Measurements from ENCODE around the gene SALL4.
A peak's percentile ranks its signal among the peaks of the same experiment; 100 is the strongest.

SALL4 gene

DNA sequence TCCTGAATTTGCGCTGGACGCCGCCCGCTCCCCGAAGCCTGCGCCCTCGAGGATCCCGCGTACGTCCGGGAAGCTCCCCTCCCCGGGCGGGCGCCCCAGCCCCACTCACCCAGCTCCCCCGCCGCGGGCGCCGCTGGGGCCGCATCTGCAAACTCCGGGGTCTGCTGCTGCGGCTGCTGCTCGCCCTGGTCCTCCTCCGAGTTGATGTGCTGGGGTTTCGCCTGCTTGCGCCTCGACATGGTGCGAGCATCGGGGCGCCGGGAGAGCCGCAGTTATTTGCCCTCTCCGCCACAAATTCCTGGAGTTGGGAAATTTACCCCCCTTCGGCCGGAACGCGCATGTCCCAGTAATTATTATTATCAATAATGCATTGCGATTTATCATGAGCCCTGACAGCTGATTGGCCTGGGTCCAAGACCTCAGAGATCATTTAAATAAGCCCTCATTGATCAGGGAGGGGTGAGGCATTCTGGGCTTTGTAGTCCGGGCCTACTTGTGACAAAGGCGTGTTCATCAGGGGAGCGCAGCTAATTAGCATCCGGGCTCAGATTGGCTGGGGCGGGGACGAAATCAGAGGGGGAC lies at the start of gene SALL4:
Gene SALL4, minus strand, starts transcription at position 352 of the 582 bp plus-strand sequence. Its CDS starts 113 bp downstream, at position 239.
- no peaks in the 10 kb centered on the region for H3K36me3 ChIP-seq (ENCODE audit: insufficient read depth, low read length)
- no peak for DNase-seq (ENCODE audit: low read depth, low spot score)
- H3K4me3 ChIP-seq = peak within 1 kb of the TSS; percentile 75
- TF ChIP-seq FOXP2 (optimal IDR thresholded peaks at IDR 0.05; ENCODE audit: control extremely low read depth, extremely low read length, insufficient read depth) = no peak
- TF ChIP-seq POLR2AphosphoS5 (IDR thresholded peaks at IDR 0.05; ENCODE audit: borderline replicate concordance, low read depth, low read length) = no peak
- TF ChIP-seq EZH2 (IDR thresholded peaks at IDR 0.05) = no peak
- no peaks in the 10 kb centered on the region for H3K9me3 ChIP-seq (ENCODE audit: low read depth, low read length)
- no peak within 1 kb of the TSS for H3K27ac ChIP-seq
- H3K9ac ChIP-seq (ENCODE audit: insufficient read length) = peak within 1 kb of the TSS; percentile 72

- Histone ChIP-seq H3K4me3 (no peak overlapping the region), H3K9ac (ENCODE audit: insufficient read length) (no peak overlapping the region), H3K36me3 (ENCODE audit: insufficient read depth, low read length) (no peaks in the 10 kb centered on the region), H3K27ac (no peak overlapping the region), H3K9me3 (ENCODE audit: low read depth, low read length) (no peaks in the 10 kb centered on the region)
- TF ChIP-seq EZH2 (IDR thresholded peaks at IDR 0.05) (no peak), FOXP2 (optimal IDR thresholded peaks at IDR 0.05; ENCODE audit: control extremely low read depth, extremely low read length, insufficient read depth) (no peak), POLR2AphosphoS5 (IDR thresholded peaks at IDR 0.05; ENCODE audit: borderline replicate concordance, low read depth, low read length) (no peak)
- no peak for DNase-seq (ENCODE audit: low read depth, low spot score)
Measured at GRCh38 chr20:51848346-51848745, 46.0 kb upstream of the SALL4 start.

- Histone ChIP-seq H3K36me3 (ENCODE audit: insufficient read depth, low read length) (no peaks in the 10 kb centered on the region), H3K27ac (no peak overlapping the region), H3K4me3 (no peak overlapping the region), H3K9ac (ENCODE audit: insufficient read length) (no peak overlapping the region), H3K9me3 (ENCODE audit: low read depth, low read length) (no peaks in the 10 kb centered on the region)
- no peak for DNase-seq (ENCODE audit: low read depth, low spot score)
- TF ChIP-seq EZH2 (IDR thresholded peaks at IDR 0.05) (no peak), FOXP2 (optimal IDR thresholded peaks at IDR 0.05; ENCODE audit: control extremely low read depth, extremely low read length, insufficient read depth) (no peak), POLR2AphosphoS5 (IDR thresholded peaks at IDR 0.05; ENCODE audit: borderline replicate concordance, low read depth, low read length) (no peak)
Measured at GRCh38 chr20:51840865-51841264, 38.5 kb upstream of the SALL4 start.

DNA sequence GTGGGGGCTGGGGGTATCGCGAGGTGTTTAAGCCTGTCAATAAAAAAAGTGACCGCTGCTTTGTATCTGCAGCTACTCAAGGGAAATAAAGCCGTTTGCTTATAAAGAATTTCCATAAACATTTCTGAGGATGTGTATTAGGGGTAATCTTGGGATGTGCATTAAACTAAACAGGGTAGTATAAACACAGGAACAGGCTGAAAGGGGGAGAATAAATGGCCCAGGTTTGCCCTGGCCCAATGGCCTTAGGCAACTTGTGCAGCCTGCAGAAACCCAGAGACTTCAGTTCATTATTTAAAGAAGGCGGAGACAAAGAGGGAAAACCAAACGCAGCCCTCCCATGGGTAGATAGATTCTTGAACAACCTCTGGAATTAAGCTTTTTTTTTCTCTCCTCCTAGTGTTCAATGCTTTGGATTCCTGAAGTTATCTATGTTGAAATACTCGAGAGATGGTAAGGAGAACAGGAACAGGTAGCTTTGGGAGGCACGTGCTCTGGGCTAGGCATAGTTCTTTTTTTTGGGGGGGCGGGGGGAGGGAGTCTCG lies 35.6 kb upstream of the SALL4 start:
- Histone ChIP-seq H3K4me3 (no peak overlapping the region), H3K9ac (ENCODE audit: insufficient read length) (no peak overlapping the region), H3K9me3 (ENCODE audit: low read depth, low read length) (no peaks in the 10 kb centered on the region), H3K36me3 (ENCODE audit: insufficient read depth, low read length) (no peaks in the 10 kb centered on the region), H3K27ac (no peak overlapping the region)
- DNase-seq (ENCODE audit: low read depth, low spot score) = no peak
- no peak for TF ChIP-seq EZH2 (IDR thresholded peaks at IDR 0.05)
- no peak for TF ChIP-seq POLR2AphosphoS5 (IDR thresholded peaks at IDR 0.05; ENCODE audit: borderline replicate concordance, low read depth, low read length)
- TF ChIP-seq FOXP2 (optimal IDR thresholded peaks at IDR 0.05; ENCODE audit: control extremely low read depth, extremely low read length, insufficient read depth) = no peak

- no peak for DNase-seq (ENCODE audit: low read depth, low spot score)
- no peak overlapping the region for H3K27ac ChIP-seq
- no peaks in the 10 kb centered on the region for H3K36me3 ChIP-seq (ENCODE audit: insufficient read depth, low read length)
- no peak overlapping the region for H3K4me3 ChIP-seq
- no peak overlapping the region for H3K9ac ChIP-seq (ENCODE audit: insufficient read length)
- no peaks in the 10 kb centered on the region for H3K9me3 ChIP-seq (ENCODE audit: low read depth, low read length)
- TF ChIP-seq POLR2AphosphoS5 (IDR thresholded peaks at IDR 0.05; ENCODE audit: borderline replicate concordance, low read depth, low read length) (no peak), EZH2 (IDR thresholded peaks at IDR 0.05) (no peak), FOXP2 (optimal IDR thresholded peaks at IDR 0.05; ENCODE audit: control extremely low read depth, extremely low read length, insufficient read depth) (no peak)
Measured at GRCh38 chr20:51837436-51837835, 35.1 kb upstream of the SALL4 start.

DNA sequence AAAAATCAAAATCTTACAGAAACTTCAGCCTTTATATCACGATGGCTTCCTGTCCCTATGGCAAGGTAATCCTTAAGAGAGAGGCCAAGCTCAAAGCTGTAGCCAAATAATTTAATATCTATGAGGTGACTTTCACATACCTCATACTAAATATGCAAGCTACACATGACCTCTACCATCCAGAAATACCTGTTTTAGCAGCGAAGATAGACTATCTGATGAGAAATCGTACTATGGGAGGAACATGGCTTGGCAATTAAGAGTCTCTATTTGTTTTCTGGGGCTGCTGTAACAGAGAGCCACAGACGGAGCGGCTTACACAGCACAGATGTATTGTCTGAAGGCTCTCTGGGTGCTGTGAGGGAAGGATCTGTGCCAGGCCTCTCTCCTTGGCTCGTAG lies 31.0 kb upstream of the SALL4 start:
- H3K27ac ChIP-seq = no peak overlapping the region
- H3K4me3 ChIP-seq = no peak overlapping the region
- H3K36me3 ChIP-seq (ENCODE audit: insufficient read depth, low read length) = no peaks in the 10 kb centered on the region
- H3K9me3 ChIP-seq (ENCODE audit: low read depth, low read length) = no peaks in the 10 kb centered on the region
- TF ChIP-seq EZH2 (IDR thresholded peaks at IDR 0.05) = no peak
- no peak for TF ChIP-seq POLR2AphosphoS5 (IDR thresholded peaks at IDR 0.05; ENCODE audit: borderline replicate concordance, low read depth, low read length)
- no peak for DNase-seq (ENCODE audit: low read depth, low spot score)
- H3K9ac ChIP-seq (ENCODE audit: insufficient read length) = no peak overlapping the region

DNA sequence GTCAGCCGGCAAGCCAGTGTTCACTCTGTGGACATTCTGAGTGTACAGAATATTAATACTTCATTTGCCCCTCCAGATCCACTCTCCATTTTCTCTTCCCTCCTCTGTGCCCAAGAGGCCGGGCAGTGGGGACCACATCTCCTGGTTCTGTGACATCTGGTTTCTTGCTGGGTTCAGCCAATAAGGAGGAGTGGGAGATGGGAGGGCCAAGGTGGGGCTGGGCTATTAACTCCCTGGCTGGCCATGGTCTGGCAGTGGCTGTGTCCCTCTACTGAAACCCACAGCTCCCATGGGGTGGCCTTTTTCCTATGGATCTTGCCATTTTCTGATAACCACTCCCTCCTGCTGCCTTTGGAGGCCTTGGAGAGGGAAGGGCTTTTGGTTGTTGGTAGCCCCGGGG lies 30.0 kb upstream of the SALL4 start:
- Histone ChIP-seq H3K9ac (ENCODE audit: insufficient read length) (no peak overlapping the region), H3K36me3 (ENCODE audit: insufficient read depth, low read length) (no peaks in the 10 kb centered on the region), H3K27ac (no peak overlapping the region), H3K4me3 (0 out of 2 replicates have a peak overlapping the region, but pooled peaks have one; percentile 14), H3K9me3 (ENCODE audit: low read depth, low read length) (no peaks in the 10 kb centered on the region)
- no peak for TF ChIP-seq FOXP2 (optimal IDR thresholded peaks at IDR 0.05; ENCODE audit: control extremely low read depth, extremely low read length, insufficient read depth)
- TF ChIP-seq POLR2AphosphoS5 (IDR thresholded peaks at IDR 0.05; ENCODE audit: borderline replicate concordance, low read depth, low read length) = no peak
- TF ChIP-seq EZH2 (IDR thresholded peaks at IDR 0.05) = no peak
- DNase-seq (ENCODE audit: low read depth, low spot score) = no peak

GRCh38 chr20:51831866-51832265 lies 29.5 kb upstream of the SALL4 start:
- Histone ChIP-seq H3K9ac (ENCODE audit: insufficient read length) (no peak overlapping the region), H3K4me3 (peak overlapping the region; percentile 52), H3K36me3 (ENCODE audit: insufficient read depth, low read length) (no peaks in the 10 kb centered on the region), H3K9me3 (ENCODE audit: low read depth, low read length) (no peaks in the 10 kb centered on the region), H3K27ac (0 out of 2 replicates have a peak overlapping the region, but pooled peaks have one; percentile 30)
- TF ChIP-seq EZH2 (IDR thresholded peaks at IDR 0.05) (no peak), FOXP2 (optimal IDR thresholded peaks at IDR 0.05; ENCODE audit: control extremely low read depth, extremely low read length, insufficient read depth) (no peak), POLR2AphosphoS5 (IDR thresholded peaks at IDR 0.05; ENCODE audit: borderline replicate concordance, low read depth, low read length) (no peak)
- peak; percentile 8 for DNase-seq (ENCODE audit: low read depth, low spot score)

- H3K9ac ChIP-seq (ENCODE audit: insufficient read length) = no peak overlapping the region
- H3K27ac ChIP-seq = no peak overlapping the region
- TF ChIP-seq FOXP2 (optimal IDR thresholded peaks at IDR 0.05; ENCODE audit: control extremely low read depth, extremely low read length, insufficient read depth) = no peak
- TF ChIP-seq EZH2 (IDR thresholded peaks at IDR 0.05) = no peak
- TF ChIP-seq POLR2AphosphoS5 (IDR thresholded peaks at IDR 0.05; ENCODE audit: borderline replicate concordance, low read depth, low read length) = no peak
- H3K4me3 ChIP-seq = no peak overlapping the region
- no peaks in the 10 kb centered on the region for H3K9me3 ChIP-seq (ENCODE audit: low read depth, low read length)
- H3K36me3 ChIP-seq (ENCODE audit: insufficient read depth, low read length) = no peaks in the 10 kb centered on the region
- no peak for DNase-seq (ENCODE audit: low read depth, low spot score)
Measured at GRCh38 chr20:51830538-51830937, 28.2 kb upstream of the SALL4 start.

All from SK-N-MC (cell line).